ENCODE data around the gene KRT17. TPM values are rescaled to one million over a fixed set of nuclear protein-coding genes. Genes with fewer than 3 reads are reported as not detected.
A peak's percentile ranks its signal among the peaks of the same experiment; 100 is the strongest.
"Not testable (repeated sequence)": the region's sequence is repeated elsewhere in the genome, so short reads cannot be mapped to it uniquely, and the experiment has no call there.

The KRT17 gene
- total and polyA plus RNA-seq, 8 donors, result 4.1 to 85.6 (median 6.6) TPM

DNA sequence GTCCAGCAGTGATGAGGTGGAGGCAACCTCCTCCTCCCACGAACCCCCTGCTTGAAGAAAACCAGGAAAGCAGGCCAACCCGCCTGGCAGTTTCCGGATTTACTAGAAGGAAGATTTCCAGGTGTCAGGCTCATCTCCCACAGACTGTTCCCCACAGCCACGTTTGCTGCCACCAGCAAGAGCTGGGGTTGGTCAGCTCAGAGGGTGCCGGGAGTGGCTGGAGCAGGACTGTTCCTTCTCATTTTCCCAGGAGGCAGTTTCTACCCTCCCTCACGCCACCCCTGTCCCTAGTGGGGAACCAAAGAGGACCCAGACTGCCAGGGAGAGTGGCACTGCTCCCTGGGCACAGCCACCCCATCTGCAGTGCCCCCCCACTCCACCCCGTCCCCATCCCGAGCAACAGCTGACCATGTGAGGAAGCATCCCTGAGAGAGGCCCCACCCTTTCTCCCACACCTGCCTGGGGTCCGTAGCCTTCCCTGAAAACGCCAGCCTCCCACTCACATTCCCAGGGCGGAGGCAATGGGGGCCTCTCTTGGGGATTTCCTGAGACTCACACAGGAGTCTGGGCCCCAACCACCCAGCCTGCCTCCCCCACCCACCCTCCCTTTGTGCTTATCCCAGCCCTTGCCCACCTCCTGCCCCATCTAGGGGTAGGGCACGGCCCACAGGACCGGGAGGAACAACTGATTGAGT is 5.9 kb downstream of the KRT17 start:
- intact Hi-C loops (cut with DNase I), result no loop called here
- no peaks in the 10 kb centered on the region for H3K36me3 ChIP-seq
- peaks cover 0 to 34% of the 10 kb centered on the region in 2 donors for H3K27me3 ChIP-seq
- no peaks in the 10 kb centered on the region for H3K4me1 ChIP-seq
- TF ChIP-seq, protein P1, sequence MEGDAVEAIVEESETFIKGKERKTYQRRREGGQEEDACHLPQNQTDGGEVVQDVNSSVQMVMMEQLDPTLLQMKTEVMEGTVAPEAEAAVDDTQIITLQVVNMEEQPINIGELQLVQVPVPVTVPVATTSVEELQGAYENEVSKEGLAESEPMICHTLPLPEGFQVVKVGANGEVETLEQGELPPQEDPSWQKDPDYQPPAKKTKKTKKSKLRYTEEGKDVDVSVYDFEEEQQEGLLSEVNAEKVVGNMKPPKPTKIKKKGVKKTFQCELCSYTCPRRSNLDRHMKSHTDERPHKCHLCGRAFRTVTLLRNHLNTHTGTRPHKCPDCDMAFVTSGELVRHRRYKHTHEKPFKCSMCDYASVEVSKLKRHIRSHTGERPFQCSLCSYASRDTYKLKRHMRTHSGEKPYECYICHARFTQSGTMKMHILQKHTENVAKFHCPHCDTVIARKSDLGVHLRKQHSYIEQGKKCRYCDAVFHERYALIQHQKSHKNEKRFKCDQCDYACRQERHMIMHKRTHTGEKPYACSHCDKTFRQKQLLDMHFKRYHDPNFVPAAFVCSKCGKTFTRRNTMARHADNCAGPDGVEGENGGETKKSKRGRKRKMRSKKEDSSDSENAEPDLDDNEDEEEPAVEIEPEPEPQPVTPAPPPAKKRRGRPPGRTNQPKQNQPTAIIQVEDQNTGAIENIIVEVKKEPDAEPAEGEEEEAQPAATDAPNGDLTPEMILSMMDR (IDR thresholded peaks at IDR 0.05), result no peak
- no peaks in the 10 kb centered on the region for H3K9me3 ChIP-seq
- DNase-seq (no peak), ATAC-seq (no peak)
- no peak overlapping the region for H3K4me3 ChIP-seq
- H3K27ac ChIP-seq, result no peak overlapping the region

DNA sequence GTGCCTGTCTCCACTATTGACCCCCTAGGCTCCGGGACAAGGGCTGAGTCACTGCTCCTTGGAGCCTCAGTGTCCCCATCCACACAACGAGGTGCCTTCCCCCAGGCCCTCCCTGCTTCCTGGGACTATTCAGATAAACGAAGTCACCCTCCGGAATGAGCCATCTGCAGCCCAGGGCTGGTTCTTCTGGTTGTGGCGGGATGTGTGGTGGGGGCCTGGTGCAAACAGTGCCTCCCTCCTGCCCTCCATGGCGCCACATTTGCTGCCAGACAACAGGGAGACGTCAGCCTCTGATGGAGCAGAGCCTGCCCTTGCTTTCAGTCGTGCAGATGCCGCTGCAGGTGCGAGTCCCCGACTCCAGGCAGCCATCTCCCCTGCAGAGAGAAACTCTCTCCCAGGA is 6.7 kb downstream of the KRT17 start:
- Histone ChIP-seq H3K27me3 (peaks cover 0 to 34% of the 10 kb centered on the region in 2 donors), H3K9me3 (no peaks in the 10 kb centered on the region), H3K4me1 (no peaks in the 10 kb centered on the region), H3K36me3 (no peaks in the 10 kb centered on the region), H3K4me3 (no peak overlapping the region), H3K27ac (no peak overlapping the region)
- intact Hi-C loops (cut with DNase I), result no loop called here
- DNase-seq (no peak), ATAC-seq (no peak)
- TF ChIP-seq, protein P1 (IDR thresholded peaks at IDR 0.05), result no peak

DNA sequence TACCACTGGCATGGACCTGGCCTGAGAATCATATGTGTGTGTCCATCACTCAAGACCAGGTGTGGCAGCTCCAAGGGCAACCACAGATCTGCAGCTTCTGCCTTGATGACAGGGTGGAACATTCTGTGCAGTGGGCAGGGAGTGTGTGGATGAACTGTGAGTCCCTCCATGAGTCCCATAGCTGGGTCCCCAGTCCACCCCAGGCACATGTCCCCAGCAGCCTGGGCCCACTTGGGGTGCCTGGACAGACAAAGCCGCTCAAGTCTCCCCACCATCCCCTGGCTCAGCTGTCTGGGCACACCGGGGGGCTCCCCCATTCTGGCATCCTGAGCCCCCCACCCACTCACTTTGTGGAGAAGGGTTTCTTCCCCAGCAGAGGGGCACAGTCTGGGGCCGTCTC is 7.2 kb downstream of the KRT17 start:
- no peaks in the 10 kb centered on the region for H3K9me3 ChIP-seq
- no peak for DNase-seq
- no peaks in the 10 kb centered on the region for H3K4me1 ChIP-seq
- no peak for ATAC-seq
- intact Hi-C loops (cut with DNase I), result no loop called here
- H3K27ac ChIP-seq, result no peak overlapping the region
- H3K4me3 ChIP-seq, result no peak overlapping the region
- no peaks in the 10 kb centered on the region for H3K36me3 ChIP-seq
- TF ChIP-seq, protein P1 (IDR thresholded peaks at IDR 0.05), result no peak
- peaks cover 0 to 34% of the 10 kb centered on the region in 2 donors for H3K27me3 ChIP-seq

DNA sequence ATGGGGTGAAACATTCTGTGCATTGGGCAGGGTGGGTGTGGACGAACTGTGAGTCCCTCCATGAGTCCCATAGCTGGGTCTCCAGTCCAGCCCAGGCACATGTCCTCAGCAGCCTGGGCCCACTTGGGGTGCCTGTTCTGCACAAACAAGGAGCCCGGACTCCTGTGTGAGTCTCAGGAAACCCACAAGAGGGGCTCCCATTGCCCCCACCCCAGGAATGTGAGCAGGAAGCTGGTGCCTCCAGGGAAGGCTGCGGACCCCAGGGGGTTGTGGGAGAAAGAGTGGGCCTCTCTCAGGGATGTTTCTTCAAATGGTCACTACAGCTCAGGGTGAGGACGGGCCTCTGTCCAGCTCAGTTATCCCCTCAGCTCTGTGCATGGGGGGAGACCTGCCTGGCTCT is 7.9 kb downstream of the KRT17 start:
- intact Hi-C loops (cut with DNase I); H3K27ac ChIP-seq; H3K9me3 ChIP-seq; DNase-seq; H3K36me3 ChIP-seq; H3K4me3 ChIP-seq; H3K4me1 ChIP-seq; ATAC-seq: not testable (repeated sequence)
- H3K27me3 ChIP-seq, result peaks cover 0 to 37% of the 10 kb centered on the region in 2 donors

DNA sequence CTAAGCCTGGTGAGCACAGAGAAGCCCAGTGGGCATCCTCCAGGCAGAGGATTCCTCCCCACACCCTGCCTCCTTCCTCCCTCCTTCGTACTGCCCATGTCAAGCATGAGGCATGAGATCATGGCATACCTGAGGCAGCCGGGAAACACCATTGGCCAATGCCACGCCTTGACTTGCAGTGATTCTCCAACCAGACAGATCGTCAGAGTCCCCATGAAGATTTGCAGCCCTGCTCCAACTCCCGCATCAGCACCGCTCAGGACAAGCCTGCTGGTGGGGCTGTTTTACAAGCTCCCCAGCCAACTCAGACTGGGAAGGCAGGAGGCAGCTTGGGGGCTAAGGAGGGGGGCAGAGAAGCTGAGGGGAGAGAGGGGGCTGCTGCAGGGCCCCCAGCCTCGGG is 8.9 kb downstream of the KRT17 start:
- Histone ChIP-seq H3K27ac (no peak overlapping the region), H3K9me3 (no peaks in the 10 kb centered on the region), H3K4me1 (no peaks in the 10 kb centered on the region), H3K27me3 (peaks cover 0 to 48% of the 10 kb centered on the region in 2 donors), H3K36me3 (no peaks in the 10 kb centered on the region), H3K4me3 (no peak overlapping the region)
- intact Hi-C loops (cut with DNase I), result no loop called here
- DNase-seq, result peak in 1 of 4 donors; percentile 33
- no peak for ATAC-seq
- TF ChIP-seq, protein P1 (IDR thresholded peaks at IDR 0.05), result no peak

DNA sequence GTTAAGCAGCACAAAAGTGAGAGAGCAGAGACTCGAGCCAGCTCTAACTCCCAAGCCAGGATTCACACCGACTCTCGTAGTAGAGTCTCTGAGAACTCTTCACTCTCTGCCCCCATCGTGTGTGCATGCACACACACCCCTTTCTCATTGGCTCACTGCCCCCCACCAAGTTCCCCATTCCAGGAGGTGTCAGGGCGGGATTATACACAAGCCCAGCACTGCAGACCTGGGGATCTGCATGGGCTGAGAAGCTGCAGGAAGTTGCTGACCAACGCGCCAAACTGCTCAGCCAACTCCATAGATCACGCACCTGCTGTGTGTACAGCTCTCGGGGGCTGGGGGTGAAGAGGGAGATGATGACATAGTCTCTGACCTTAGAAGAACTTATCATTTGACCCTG is 9.6 kb downstream of the KRT17 start:
- H3K4me1 ChIP-seq; H3K36me3 ChIP-seq; ATAC-seq; H3K27ac ChIP-seq; intact Hi-C loops (cut with DNase I); H3K9me3 ChIP-seq; H3K4me3 ChIP-seq; DNase-seq: not testable (repeated sequence)
- peaks cover 0 to 54% of the 10 kb centered on the region in 2 donors for H3K27me3 ChIP-seq
